ENCODE results near the gene ZNF774.
"Not testable (repeated sequence)": the region's sequence is repeated elsewhere in the genome, so short reads cannot be mapped to it uniquely, and the experiment has no call there.

ZNF774 gene

DNA sequence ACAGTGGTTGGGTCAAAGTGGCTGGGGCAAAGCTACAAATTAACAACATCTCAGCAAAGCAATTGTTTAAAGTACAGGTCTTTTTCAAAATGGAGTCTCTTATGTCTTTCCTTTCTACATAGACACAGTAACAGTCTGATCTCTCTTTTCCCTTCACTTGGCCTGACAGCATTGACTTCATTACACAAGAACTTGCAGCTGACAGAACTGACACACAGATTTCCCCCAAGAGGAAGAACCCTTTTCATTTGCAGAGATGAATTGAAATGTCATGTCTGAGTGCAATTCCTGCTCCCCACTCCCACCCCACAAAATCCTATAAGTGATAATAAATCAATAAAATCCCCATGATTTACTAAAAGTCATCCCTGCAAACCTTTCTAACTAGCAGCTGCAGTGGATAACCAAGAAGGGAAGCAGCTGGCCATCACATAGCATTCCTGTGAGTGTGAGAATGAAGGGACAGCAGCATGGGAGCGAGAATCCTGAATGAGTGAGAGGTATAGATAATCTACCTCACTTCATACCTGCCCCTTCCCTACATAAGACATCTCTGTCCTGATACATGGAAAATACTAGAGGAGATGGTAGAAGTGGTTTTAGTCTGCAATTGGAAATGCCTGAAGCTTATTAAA lies 4.5 kb upstream of the ZNF774 start:
- not testable (repeated sequence) for DNase-seq

GRCh38 chr15:90348456-90348855 lies 3.6 kb upstream of the ZNF774 start:
- no peak for DNase-seq

- DNase-seq = no peak
Observed at GRCh38 chr15:90349072-90349471, 3.0 kb upstream of the ZNF774 start.

DNA sequence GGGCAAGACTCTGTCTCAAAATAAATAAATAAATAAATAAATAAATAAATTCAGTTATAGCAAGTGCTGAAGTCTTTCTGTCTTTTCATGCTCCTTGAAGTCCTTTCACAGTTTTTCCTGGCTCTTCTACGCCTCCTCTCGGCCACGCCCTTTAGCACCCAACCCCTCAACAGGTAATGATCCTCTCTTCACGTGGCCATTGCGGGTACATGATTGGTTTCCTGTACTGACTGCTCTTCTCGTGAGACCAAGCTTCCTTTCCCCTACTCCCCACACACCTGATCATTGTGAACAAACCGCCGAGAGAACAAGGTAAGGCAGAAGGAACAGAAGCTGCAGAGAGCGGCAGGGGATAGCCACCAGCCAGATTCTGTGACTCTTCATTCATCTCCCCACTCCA lies 2.3 kb upstream of the ZNF774 start:
- DNase-seq = no peak

DNA sequence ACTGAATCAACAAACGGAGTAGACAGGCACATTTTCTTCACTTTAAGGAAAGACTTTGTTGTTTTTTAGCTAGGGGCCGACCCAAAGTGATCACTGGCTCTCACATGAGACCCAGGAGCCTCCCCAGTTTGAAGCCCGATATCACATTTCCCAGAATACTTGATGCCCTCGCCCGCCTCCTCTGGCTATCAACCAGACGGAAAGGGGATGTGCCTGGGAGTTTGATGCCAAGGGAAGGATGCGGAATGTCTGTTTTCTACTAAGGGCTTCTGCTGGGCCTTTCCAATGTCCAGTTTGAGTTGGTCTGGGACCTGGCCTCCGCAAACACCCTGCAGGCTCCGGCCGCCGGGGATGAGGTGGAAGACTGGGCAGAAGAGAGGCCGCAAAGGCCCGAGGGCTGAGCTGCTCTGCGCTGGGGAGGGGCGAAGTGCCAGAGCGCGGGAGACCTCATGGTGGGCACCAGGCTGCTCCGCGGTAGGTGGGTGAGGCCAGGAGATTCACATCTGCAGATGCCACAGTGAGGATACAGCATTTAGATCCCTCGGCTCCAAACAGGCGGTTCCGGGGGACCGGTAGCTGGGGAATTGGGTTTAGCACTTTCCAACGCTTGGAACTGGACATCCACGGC lies 491 bp upstream of the ZNF774 start:
- no peak for DNase-seq

DNA sequence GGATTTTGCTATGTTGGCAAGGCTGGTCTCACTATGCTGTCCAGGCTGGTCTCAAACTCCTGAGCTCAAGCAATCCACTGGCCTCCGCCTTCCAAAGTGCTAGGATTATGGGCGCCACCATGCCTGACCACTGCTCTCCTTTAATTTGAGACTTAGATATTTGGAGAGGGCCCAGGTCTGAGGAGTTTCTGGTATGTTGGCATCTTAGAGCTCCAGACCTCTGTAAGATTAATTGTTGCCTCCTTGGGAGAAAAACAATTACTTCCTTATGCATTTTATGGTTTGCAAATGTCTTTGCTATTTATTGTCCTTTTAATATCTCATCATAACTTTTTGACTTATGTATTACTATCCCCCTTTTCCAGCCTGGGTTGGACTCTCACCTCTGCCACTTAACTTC lies 2.9 kb downstream of the ZNF774 start:
- no peak for DNase-seq

DNA sequence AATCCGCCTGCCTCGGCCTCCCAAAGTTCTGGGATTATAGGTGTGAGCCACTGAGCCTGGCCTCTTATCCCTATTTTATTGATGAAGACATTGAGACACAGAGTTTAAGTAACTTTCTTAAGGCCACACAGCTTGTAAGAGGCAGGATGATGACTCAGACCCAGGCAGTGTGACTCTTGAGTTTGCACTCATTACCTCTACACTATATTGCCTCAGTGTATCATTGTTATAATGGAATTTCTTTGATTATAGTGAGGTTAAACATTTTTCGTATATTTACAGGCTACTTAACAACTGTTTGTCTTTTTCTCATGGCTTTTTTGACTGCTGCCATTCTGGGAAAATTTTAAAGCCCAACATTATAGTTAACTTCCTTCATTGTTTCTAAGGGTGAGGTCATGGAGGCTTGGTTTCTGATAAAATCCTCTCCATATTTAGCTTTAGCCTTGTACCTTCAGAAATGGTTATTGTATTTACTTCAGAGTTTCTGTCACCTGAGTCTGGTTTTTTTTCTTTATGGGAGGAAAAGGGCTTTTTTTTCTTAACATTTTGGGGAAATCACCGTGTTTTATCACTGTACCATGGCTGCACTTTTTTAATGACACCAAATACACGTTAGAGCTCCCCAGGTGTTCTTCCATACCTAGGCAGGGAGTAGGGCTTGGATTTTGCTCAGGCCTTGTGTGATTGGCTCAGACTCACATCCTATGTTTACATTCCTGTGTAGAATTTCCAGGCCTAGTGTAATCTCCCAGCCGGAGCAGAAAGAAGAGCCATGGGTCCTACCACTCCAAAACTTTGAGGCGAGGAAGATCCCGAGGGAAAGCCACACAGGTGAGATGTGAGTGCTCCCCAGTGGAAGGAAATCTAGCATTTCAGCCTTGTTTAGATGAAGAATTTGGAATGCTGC lies 6.3 kb downstream of the ZNF774 start:
- DNase-seq = no peak

DNA sequence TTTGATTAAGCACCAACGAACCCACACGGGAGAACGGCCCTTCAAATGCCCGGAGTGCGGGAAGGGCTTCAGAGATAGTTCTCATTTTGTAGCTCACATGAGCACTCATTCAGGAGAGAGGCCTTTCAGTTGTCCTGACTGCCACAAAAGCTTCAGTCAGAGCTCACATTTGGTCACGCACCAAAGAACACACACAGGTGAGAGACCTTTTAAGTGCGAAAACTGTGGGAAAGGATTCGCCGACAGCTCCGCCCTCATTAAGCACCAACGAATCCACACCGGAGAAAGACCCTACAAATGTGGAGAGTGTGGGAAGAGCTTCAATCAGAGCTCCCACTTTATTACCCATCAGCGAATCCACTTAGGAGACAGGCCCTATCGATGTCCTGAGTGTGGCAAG lies 8.7 kb downstream of the ZNF774 start:
- no peak for DNase-seq

GRCh38 chr15:90362936-90363212 lies 10.8 kb downstream of the ZNF774 start:
- DNase-seq = no peak

GRCh38 chr15:90364251-90364650 lies 12.2 kb downstream of the ZNF774 start:
- DNase-seq = no peak

DNA sequence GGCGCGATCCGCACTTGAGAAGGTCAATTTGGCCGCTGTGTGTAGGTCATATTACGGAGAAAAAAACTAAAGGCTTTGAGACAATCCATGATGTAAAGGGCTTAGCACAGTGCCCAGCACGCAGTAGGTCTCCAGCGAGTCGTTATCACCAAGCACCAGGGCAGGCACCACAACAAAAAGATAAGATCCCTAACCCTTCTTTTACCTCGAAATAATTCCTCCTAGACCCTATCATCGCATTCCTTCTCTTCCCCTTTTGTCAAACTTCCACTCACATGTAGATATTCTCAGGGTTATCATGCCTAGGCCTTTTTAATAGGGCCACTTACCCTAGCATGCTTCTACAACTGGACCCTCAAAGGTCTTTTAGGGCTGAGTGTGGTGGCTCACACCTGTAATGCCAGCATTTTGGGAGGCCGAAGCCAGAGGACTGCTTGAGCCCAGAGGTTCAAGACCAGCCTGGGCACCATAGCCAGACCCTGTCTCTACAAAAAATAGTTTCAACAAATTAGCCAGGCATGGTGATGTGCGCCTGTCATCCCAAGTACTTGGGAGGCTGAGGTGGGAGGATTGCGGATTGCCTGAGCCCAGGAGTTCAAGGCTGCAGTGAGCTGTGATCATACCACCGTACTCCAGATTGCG lies 13.5 kb downstream of the ZNF774 start:
- no peak for DNase-seq

DNA sequence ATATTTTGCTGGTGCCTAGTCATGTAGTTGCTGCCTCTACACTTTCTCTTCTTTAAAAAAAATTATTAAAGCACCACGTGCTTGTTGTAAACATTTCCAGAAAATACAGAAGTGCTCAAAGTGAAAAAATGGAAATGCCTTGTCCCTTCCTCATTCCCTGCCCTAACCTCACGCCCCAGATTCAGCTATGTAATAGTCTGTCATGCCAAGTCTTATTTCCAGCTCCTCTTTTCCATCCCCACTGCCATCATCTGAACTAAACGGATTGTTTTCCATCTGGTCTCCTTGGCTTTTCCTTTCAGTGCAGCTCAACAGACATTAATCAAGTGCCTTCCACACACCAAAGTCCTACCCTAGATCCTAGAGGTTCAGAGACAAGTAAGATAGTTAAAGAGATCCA lies 15.5 kb downstream of the ZNF774 start:
- DNase-seq = no peak

DNA sequence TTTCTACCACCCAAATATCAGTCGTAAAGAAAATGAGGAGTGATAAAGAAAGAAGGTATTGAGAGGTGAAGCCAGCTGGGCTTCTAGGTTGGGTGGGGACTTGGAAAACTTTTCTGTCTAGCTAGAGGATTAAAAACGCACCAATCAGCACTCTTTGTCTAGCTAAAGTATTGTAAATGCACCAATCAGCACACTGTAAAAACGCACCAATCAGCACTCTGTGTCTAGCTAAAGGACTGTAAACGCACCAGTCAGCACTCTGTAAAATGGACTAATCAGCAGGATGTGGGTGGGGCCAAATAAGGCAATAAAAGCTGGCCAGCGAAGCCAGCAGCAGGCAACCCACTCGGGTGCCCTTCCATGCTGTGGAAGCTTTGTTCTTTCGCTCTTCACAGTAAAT lies 23.0 kb downstream of the ZNF774 start:
- DNase-seq = no peak

- peak; percentile 22 for DNase-seq
Observed at GRCh38 chr15:90376789-90377188, 24.7 kb downstream of the ZNF774 start.

DNA sequence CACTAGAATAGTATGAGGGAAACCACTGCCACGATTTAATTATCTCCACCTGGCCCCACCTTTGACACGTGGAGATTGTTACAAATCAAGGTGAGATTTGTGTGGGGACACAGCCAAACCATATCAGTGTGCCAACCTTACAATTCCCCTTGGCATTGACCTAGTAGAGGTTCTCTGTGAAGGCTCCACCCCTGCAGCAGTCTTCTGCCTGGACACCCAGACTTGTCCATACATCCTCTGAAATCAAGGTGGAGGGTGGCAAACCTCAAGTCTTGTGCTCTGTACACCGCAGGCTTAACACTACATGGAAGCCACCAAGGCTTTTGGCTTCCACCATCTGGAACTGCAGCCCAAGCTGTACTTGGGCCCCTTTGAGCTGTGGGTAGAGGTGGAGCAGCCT lies 27.2 kb downstream of the ZNF774 start:
- no peak for DNase-seq

- no peak for DNase-seq
Observed at GRCh38 chr15:90381515-90381914, 29.4 kb downstream of the ZNF774 start.

- no peak for DNase-seq
Observed at GRCh38 chr15:90382320-90382719, 30.2 kb downstream of the ZNF774 start.

DNA sequence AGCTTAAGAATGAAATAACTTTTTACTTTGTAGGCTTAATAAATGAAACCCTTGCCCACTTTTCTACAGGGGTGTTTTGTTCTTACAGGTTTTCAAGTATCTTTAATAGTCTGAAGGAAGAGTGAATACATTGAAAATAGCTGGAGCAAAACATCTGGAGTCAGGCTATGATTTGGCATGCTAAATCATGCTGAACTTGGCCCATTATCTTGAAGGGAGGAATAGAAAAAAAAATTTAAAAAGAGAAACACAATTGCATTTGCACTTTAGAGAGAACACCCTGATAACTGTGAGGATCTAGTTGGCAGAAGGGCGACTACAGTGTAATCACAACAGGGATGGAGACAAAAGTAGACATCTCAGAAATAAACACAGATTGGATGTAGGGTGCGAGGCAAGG lies 34.1 kb downstream of the ZNF774 start:
- no peak for DNase-seq

- DNase-seq = peak; percentile 96
Observed at GRCh38 chr15:90387534-90388461, 35.7 kb downstream of the ZNF774 start, which contains the start of gene IQGAP1. TSS of gene IQGAP1 (plus strand) at chr15:90388242. CDS start at chr15:90388342, 100 bp downstream.

DNA sequence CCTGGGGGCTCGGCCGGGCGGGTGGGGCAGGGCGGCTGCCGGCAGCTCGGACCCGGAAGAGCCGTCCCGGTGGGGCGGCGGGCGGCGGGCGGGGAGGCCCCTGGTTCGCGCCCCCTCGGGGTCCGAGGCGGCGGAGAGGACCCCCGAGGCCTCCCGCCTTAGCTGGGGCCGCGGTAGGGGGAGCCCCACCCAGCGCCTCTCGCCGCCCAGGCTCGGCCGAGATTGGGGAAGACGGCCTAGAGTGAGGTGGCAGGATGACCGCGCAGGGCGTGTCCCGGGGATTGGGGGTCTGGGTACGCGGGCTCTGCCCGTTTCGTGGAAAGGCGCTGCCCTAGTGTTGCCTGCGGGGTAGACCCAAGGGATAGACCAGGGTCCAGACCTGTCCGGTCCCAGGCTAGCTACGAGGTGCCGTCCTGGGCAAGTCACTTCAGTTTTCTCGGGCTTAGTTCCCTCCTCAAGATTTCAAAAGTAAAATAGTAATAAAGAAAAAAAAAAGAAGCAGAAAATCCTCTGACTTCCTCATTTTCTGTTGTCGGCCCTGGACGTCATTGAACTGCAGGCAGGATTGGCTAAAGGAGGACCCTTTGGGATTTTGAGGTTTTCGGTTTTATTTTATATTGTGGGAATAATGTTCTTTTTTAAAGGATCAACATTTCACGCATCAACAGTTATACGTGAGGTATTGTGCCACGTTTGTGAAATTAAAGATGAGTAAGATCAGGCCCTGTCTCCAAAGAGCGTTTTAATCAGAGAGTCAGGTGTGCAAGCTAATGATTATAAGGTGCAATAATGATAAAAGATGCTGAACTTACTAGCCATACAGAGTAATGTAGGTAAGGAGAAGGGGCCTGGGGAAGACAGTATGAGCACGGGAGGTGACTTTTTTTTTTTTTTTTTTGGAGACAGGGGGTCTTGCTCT lies 36.6 kb downstream of the ZNF774 start:
- DNase-seq = peak; percentile 40

DNA sequence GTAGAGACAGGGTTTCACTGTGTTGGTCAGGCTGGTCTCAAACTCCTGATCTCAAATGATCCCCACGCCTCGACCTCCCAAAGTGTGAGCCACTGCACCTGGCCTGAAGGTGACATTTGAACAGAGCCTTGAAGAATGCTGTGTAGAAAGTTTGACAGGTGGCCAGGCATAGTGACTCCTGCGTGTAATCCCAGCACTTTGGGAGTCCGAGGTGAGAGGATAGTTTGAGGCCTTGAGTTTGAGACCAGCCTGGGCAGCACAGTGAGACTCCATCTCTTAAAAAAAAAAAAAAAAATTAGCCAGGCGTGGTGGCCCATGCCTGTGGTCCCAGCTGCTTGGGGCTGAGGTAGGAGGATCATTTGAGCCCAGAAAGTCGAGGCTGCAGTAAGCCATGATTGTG lies 37.4 kb downstream of the ZNF774 start:
- no peak for DNase-seq
